ENCODE measurements around the gene PRSS2. TPM values are rescaled to one million over a fixed set of nuclear protein-coding genes. Genes with fewer than 3 reads are reported as not detected.

Gene PRSS2
- 1 to 10 TPM in 1 of 4 donors, not detected in 3; 1.2 TPM for total RNA-seq

- DNase-seq (ENCODE audit: low spot score in 2 of 2), result no peak
- WGBS, 2 donors, result 84 to 85% methylated on average over 7 of the region's 7 CpGs
- TF ChIP-seq CTCF (IDR thresholded peaks at IDR 0.05), result no peak
- H3K4me3 ChIP-seq (ENCODE audit: low read depth, poor library complexity, severe bottlenecking), result no peak within 1 kb of the TSS
- intact Hi-C loops (cut with DNase I; ENCODE audit: low total_unique reads), result no loop called here
These were observed at the start of gene PRSS2 for GRCh38 chr7:142770661-142771352. Gene PRSS2 (plus strand): TSS chr7:142770970. CDS start chr7:142770983, 13 bp downstream.

DNA sequence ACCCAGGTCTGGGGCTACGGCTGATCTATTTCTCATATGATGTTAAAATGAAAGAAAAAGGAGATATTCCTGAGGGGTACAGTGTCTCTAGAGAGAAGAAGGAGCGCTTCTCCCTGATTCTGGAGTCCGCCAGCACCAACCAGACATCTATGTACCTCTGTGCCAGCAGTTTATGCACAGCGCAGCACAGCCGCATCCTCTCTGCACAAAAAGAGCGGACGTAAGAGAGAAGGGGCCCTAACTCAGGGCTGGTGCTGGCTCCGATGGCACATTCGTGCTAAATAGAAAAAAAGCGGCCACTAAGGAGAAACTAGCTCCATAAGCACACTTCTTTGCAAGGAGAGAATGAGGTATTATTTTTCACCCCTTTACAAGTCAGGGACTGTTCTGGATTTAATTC, 49.8 kb upstream of the PRSS2 start:
- intact Hi-C loops (cut with DNase I; ENCODE audit: low total_unique reads), result no loop called here
- H3K4me3 ChIP-seq (ENCODE audit: low read depth, poor library complexity, severe bottlenecking), result no peak overlapping the region
- no peak for DNase-seq (ENCODE audit: low spot score in 2 of 2)
- 83 to 93% methylated on average over 10 of the region's 10 CpGs for WGBS, 2 donors
- TF ChIP-seq CTCF (IDR thresholded peaks at IDR 0.05) (no peak), POLR2A (IDR thresholded peaks at IDR 0.05) (no peak)

DNA sequence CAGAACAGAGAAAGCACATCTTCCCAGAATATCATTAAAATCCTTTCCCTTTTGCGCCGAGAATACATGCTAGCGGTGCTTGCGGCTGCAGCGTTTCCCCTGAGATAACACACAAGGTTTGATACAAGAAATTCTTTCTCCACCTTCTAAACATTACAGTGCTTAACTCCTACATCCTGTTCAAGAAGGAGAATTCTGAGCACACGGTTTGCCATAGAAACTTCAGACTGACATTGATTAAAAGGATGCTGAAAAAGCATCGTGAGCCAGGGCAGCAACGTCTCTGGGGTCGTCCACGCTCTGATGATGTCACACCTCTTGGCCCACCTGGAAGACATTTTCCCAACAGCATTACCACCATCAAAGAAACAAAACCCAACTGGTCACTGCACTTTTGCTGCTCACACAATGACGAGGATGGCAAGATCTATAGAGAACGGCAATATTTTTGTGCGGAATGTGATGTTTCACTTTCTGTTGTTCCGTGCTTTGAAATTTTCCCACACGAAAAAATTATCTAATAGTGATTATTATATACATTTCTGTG, 48.4 kb upstream of the PRSS2 start:
- WGBS, 2 donors, result 77 to 81% methylated on average over 15 of the region's 15 CpGs
- TF ChIP-seq CTCF (IDR thresholded peaks at IDR 0.05), result no peak
- TF ChIP-seq POLR2A (IDR thresholded peaks at IDR 0.05), result no peak
- intact Hi-C loops (cut with DNase I; ENCODE audit: low total_unique reads), result no loop called here
- no peak for DNase-seq (ENCODE audit: low spot score in 2 of 2)
- H3K4me3 ChIP-seq (ENCODE audit: low read depth, poor library complexity, severe bottlenecking), result no peak overlapping the region

DNA sequence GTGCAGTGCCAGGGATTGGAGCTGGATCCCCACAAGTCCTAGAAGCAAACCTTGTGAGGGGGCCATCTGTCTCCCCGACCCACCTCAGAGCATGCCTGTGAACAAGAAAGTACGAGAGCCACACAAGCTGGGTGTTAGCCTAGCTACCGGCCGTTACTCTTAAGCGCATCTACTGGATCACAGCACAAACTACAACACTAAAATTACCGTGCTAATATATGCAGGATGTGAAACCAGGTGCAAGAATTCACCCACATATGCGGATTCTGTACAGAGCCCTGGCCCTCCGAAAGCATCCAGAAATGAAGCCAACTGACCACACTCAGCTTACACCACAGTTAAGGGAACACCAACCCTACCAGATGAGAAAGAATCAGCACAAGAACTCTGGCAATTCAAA, 37.5 kb upstream of the PRSS2 start:
- H3K4me3 ChIP-seq (ENCODE audit: low read depth, poor library complexity, severe bottlenecking), result no peak overlapping the region
- no peak for DNase-seq (ENCODE audit: low spot score in 2 of 2)
- TF ChIP-seq POLR2A (IDR thresholded peaks at IDR 0.05), result no peak
- no peak for TF ChIP-seq CTCF (IDR thresholded peaks at IDR 0.05)
- 95 to 97% methylated on average over 8 of the region's 8 CpGs for WGBS, 2 donors
- intact Hi-C loops (cut with DNase I; ENCODE audit: low total_unique reads), result no loop called here

GRCh38 chr7:142739923-142740492, 30.8 kb upstream of the PRSS2 start:
- no peak overlapping the region for H3K4me3 ChIP-seq (ENCODE audit: low read depth, poor library complexity, severe bottlenecking)
- 52 to 62% methylated on average over 2 of the region's 2 CpGs for WGBS, 2 donors
- TF ChIP-seq POLR2A (IDR thresholded peaks at IDR 0.05), result no peak
- no peak for TF ChIP-seq CTCF (IDR thresholded peaks at IDR 0.05)
- no peak for DNase-seq (ENCODE audit: low spot score in 2 of 2)
- intact Hi-C loops (cut with DNase I; ENCODE audit: low total_unique reads), result no loop called here

Measured in lower leg skin (tissue), 4 donors.